SJSA1 (cell line): ENCODE measurements around the gene PARP1. TPM values are rescaled to one million over a fixed set of nuclear protein-coding genes. Genes with fewer than 3 reads are reported as not detected.

ENCODE experiments used
- DNase-seq, 2 experiments: peaks; one replicate each; pipeline ENCODE4 v3.0.0-alpha.2; 2015 to 2020; ENCODE audit warnings: low spot score in 2 of 2, low read depth in 1 of 2
- H3K27ac ChIP-seq: fragments of 250-450 bp; sonication (Bioruptor Pico); 2 replicates; pipeline ENCODE4 v1.5.1; 2020; ENCODE audit warnings: mild to moderate bottlenecking, moderate library complexity
- H3K27me3 ChIP-seq: fragments of 250-450 bp; sonication (Bioruptor Pico); replicated peaks from 2 replicates; pipeline ENCODE4 v1.5.1; 2020; ENCODE audit warnings: mild to moderate bottlenecking, moderate library complexity
- H3K36me3 ChIP-seq: fragments of 250-450 bp; sonication (Bioruptor Pico); 2 replicates; pipeline ENCODE4 v1.5.1; 2020; ENCODE audit warnings: mild to moderate bottlenecking
- H3K4me1 ChIP-seq: fragments of 250-450 bp; sonication (Bioruptor Pico); replicated peaks from 2 replicates; pipeline ENCODE4 v1.6.1; 2021; ENCODE audit warnings: mild to moderate bottlenecking
- H3K4me3 ChIP-seq: fragments of 250-450 bp; sonication (Bioruptor Pico); 2 replicates; pipeline ENCODE4 v1.5.1; 2020; ENCODE audit warnings: mild to moderate bottlenecking
- H3K9me3 ChIP-seq: fragments of 250-450 bp; sonication (Bioruptor Pico); replicated peaks from 2 replicates; pipeline ENCODE4 v1.5.1; 2020; ENCODE audit warnings: mild to moderate bottlenecking
- total RNA-seq: library from RNA; depleted of rRNA; stranded (reverse); fragments of >200 nt; shearing (Covaris generic); gene quantifications from 2 replicates; pipeline ENCODE4 v1.2.3, GENCODE V29; 2014; rRNA removed

PARP1 gene
- 154 and 160 TPM in 2 replicates for total RNA-seq

DNA sequence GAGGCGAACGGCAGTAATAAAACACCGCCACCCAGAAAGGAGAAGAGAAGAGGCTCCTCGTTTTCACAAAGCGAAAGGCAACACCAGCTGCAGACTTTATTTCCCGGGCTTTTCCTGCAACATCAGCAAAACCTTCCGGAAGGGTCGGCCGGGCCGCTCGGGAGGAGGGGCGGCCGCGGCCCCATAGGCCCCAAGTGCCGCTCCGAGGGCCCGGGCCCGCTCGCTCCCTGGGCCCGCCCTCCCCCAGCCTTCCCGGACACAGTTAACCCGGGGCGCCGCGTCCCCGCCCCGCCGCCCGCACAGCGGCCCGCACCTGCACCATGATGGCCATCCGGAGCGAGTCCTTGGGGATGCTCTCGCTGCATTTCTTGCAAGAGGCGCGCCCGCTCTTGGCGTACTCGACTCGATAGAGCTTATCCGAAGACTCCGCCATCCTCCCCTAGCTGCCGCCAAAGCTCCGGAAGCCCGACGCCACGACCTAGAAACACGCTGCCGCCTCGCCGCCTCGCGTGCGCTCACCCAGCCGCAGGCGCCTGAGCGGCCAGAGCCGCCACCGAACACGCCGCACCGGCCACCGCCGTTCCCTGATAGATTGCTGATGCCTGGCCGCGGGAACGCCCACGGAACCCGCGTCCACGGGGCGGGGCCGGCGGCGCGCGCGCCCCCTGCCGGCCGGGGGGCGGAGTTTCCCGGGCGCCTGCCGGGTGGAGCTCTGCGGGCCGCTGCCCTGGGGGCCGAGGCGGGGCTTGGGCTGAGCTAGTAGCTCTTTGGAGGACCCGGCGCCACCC, at the start of gene PARP1:
PARP1 (minus strand) TSS at position 597 of the 788 bp plus-strand sequence; CDS start at position 433, 164 bp downstream.
- Histone ChIP-seq H3K27ac (peak within 1 kb of the TSS; percentile 55), H3K27me3 (no peaks in the 10 kb centered on the region), H3K4me1 (peaks cover 33% of the 10 kb centered on the region), H3K36me3 (peaks cover 17% of the 10 kb centered on the region), H3K9me3 (no peaks in the 10 kb centered on the region), H3K4me3 (peak within 1 kb of the TSS; percentile 84)
- peak; percentile 89 to 93 for DNase-seq

DNA sequence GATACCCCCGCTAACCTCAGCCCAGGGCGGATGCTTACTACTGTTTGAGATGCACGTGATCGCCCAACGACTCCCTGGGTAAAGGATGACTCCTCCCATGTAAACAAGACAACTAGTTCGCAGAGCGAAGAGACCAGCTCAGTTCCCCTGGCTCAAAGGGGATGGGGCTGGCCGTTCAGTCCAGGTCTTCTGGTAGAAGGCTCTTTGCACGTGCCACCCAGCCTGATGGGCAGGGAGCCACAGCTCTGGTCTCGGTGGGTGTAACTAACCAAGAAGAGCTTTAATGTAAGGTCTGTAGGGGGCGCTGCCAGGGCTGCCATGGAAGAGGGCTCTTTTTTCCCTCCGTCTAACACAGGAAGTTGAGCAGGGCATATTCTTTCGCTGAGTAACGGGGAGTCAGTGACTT, 49.4 kb upstream of the PARP1 start:
- no peaks in the 10 kb centered on the region; the same call in 1 of the 2 replicates for H3K27me3 ChIP-seq
- DNase-seq: no peak
- H3K27ac ChIP-seq: no peak overlapping the region
- H3K4me3 ChIP-seq: no peak overlapping the region
- no peaks in the 10 kb centered on the region for H3K9me3 ChIP-seq
- H3K36me3 ChIP-seq: no peaks in the 10 kb centered on the region
- no peaks in the 10 kb centered on the region for H3K4me1 ChIP-seq

DNA sequence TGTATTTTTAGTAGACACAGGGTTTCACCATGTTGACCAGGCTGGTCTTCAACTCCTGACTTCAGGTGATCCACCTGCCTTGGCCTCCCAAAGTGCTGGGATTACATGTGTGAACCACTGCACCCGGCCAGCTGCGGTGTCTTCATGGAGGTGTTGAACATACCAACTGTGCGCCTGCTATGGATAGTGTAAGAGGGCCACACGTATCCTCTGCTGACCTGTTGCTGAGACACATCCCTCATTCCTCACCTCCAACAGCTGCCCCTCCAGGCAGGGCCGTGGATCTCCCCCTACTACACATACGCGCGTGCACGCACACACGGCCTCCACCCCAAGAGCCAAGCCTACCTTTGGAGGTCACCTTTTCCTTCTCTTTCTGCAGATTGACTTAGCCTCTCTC, 48.0 kb upstream of the PARP1 start:
- H3K9me3 ChIP-seq: no peaks in the 10 kb centered on the region
- H3K27ac ChIP-seq: no peak overlapping the region
- no peaks in the 10 kb centered on the region; the same call in 1 of the 2 replicates for H3K27me3 ChIP-seq
- H3K4me1 ChIP-seq: no peaks in the 10 kb centered on the region
- no peaks in the 10 kb centered on the region for H3K36me3 ChIP-seq
- H3K4me3 ChIP-seq: no peak overlapping the region
- DNase-seq: no peak

DNA sequence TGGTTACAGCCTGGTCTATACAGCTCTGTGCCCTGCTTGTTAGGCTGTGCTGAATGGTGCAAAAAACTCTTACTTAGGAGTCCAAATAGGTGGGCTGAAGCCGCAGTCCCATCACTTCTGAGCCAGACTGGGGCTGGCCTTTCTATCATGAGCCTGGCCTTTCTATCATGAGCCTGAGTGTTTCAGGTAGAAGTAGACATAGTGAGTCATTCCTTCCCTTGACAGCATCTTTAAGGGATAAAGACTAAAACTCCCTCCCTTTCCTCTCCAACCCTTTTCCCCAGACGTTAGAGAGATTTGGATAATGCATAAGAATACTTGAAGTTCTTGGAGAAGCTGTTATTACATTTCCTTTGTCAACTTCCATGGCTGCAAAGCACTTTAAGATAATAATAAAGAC, 46.5 kb upstream of the PARP1 start:
- no peak overlapping the region for H3K27ac ChIP-seq
- no peaks in the 10 kb centered on the region for H3K4me1 ChIP-seq

DNA sequence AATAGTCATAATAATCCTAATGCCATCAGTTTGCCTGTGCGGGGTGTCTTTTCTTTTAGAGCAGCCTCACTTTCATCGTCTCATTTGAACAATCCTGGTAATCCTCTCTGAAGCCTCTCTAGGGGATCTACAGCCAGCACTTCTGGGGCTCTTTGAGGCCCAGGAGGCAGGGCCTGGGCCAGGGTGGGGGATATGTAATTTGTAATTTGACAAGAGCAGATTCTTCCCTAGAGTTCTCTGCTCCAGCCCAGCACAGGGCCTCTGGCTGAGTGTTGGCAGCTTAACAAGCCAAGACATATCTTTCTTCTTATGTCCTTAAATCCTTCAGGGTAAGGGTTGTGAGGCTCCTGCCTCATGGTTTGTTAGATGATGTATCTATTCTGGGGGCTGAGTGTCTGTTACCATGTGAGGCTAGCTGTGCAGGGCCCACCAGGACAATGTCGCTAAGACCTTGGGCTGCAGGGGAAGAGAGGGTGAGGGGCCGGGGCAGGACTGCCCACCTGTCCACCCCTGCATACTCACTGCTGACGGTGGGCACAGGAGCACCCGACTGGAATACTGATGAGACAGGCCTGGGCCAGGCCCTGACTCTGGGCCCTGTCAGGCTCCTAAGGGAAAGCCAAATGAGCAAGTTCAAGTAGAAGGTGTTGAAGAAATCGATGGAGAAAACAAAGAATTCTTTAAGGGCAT, 45.3 kb upstream of the PARP1 start:
- DNase-seq: no peak

More for the DNA sequence above, 46.5 kb upstream of the PARP1 start:
- no peak for DNase-seq
- no peaks in the 10 kb centered on the region for H3K36me3 ChIP-seq
- no peaks in the 10 kb centered on the region; the same call in 1 of the 2 replicates for H3K27me3 ChIP-seq
- no peak overlapping the region for H3K4me3 ChIP-seq
- no peaks in the 10 kb centered on the region for H3K9me3 ChIP-seq

DNA sequence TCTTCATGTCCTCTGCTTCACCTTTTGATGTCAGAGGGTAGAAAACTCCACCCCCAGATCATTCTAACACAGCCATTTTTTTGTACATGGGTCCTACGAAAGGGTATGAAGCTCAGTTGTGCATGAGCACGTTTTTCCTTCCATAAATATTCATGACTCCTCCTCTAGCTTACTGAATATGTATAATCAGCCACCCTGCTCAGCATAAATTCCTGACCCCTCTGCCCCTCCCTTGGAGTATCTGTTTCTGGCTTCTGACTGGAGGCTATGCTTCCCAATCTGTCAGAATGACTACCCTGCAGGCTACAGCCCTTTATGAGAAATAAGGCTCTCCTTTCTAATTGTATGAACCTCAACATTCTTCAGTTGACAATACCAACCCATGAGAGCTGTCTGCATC, 42.8 kb upstream of the PARP1 start:
- DNase-seq: no peak
- Histone ChIP-seq H3K9me3 (no peaks in the 10 kb centered on the region), H3K36me3 (no peaks in the 10 kb centered on the region), H3K4me3 (no peak overlapping the region), H3K4me1 (peaks cover 11% of the 10 kb centered on the region), H3K27me3 (no peaks in the 10 kb centered on the region; the same call in 1 of the 2 replicates), H3K27ac (no peak overlapping the region)

More for the DNA sequence above, 45.3 kb upstream of the PARP1 start:
- Histone ChIP-seq H3K36me3 (no peaks in the 10 kb centered on the region), H3K27ac (no peak overlapping the region), H3K9me3 (no peaks in the 10 kb centered on the region), H3K27me3 (no peaks in the 10 kb centered on the region; the same call in 1 of the 2 replicates), H3K4me3 (no peak overlapping the region), H3K4me1 (no peaks in the 10 kb centered on the region)

DNA sequence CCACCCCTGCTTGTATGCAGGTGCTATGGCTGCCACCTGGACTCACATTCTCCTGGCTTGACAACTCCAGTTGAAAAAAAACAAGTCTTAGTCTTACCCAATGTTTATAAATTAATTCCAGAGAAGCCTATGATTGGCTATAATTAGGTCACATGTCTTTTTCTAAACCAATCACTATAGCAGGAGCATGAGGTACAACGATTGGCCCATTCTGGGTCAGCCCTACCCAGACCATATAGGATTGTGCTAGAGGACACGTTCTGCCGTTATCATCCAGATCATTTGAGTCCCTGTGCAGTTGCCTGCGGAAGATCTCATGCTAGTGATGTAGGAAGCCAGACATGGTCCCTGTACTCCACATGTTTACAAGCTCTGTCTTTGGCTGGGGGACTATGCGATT, 41.9 kb upstream of the PARP1 start:
- Histone ChIP-seq H3K4me3 (no peak overlapping the region), H3K27ac (no peak overlapping the region), H3K36me3 (no peaks in the 10 kb centered on the region), H3K27me3 (no peaks in the 10 kb centered on the region; the same call in 1 of the 2 replicates), H3K9me3 (no peaks in the 10 kb centered on the region), H3K4me1 (peaks cover 11% of the 10 kb centered on the region)
- no peak for DNase-seq

DNA sequence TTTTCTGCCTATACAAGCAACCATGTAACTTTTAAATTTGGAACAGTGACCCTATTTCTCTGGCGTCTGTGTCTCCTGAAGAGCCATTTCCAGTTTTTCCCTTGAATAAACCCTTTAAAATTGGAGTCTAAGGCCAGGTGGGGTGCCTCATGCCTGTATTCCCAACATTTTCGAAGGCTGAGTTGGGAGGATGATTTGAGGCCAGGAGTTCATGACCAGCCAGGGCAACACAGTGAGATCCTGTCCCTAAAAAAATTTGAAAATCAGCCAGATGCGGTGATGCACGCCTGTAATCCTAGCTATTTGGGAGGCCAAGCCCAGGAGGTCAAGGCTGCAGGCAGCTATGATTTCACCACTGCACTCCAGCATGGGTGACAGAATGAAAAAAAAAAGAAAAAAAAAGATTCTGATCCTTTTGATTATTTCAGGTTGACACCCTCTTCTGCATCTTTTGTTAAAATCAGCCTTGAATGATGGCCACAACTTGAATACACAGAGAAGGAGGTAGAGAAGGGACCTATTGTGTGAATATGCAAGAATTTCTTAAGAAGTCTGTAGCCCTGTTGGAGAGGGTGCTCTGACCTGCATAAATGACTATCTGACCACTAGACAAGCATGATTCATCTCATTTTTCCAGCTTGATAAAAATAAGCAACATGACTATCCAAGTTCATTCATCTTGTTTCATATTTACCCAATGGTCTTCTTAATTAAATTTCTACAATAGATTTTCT, 40.2 kb upstream of the PARP1 start:
- no peak overlapping the region for H3K4me3 ChIP-seq
- H3K4me1 ChIP-seq: peaks cover 15% of the 10 kb centered on the region
- no peak for DNase-seq
- no peaks in the 10 kb centered on the region for H3K27me3 ChIP-seq
- no peaks in the 10 kb centered on the region for H3K9me3 ChIP-seq
- no peak overlapping the region for H3K27ac ChIP-seq
- no peaks in the 10 kb centered on the region for H3K36me3 ChIP-seq

DNA sequence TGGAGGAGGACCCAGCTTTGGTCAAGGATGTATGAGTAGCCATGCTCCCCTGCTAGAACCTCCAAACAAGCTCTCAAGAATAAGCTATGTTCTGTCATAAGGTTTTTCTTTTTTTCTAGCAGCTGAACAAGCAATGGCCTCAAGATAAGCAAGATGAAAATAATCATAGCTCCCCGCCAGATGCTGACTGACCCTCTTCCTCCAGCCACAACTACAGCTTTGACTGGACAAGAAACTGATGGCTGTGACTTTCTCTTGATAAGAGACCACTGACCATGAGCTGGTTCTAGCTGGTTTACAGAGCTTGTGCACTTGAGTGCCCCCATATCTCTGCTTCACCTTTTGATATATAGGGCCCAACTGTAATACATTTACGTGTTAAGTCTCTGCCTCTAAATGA, 38.2 kb upstream of the PARP1 start:
- H3K27me3 ChIP-seq: no peaks in the 10 kb centered on the region
- peaks cover 17% of the 10 kb centered on the region for H3K4me1 ChIP-seq
- no peak for DNase-seq

DNA sequence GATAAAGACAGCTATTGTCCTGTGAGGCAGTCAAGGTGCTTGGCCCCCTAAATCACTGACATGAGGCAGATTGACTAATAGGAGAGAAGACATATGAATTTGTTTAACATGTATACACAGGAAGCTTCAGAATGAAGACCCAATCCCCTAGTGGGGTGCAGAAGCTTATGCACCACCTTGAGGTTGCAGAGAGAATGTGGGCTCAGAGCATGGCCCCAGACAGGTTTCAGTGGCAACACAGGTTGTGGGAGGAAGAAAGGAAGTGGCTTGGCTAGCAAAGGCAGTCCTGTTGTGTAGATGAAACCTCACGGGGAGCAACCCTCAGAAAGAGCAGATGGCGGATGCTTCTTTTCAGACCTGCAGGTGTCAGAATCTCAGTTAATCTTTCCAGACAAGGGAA, 37.0 kb upstream of the PARP1 start:
- Histone ChIP-seq H3K4me1 (peaks cover 17% of the 10 kb centered on the region), H3K27ac (no peak overlapping the region), H3K4me3 (no peak overlapping the region), H3K36me3 (no peaks in the 10 kb centered on the region), H3K9me3 (no peaks in the 10 kb centered on the region), H3K27me3 (no peaks in the 10 kb centered on the region)
- DNase-seq: no peak

More for the DNA sequence above, 38.2 kb upstream of the PARP1 start:
- H3K9me3 ChIP-seq: no peaks in the 10 kb centered on the region
- no peak overlapping the region for H3K27ac ChIP-seq
- H3K36me3 ChIP-seq: no peaks in the 10 kb centered on the region
- no peak overlapping the region for H3K4me3 ChIP-seq

DNA sequence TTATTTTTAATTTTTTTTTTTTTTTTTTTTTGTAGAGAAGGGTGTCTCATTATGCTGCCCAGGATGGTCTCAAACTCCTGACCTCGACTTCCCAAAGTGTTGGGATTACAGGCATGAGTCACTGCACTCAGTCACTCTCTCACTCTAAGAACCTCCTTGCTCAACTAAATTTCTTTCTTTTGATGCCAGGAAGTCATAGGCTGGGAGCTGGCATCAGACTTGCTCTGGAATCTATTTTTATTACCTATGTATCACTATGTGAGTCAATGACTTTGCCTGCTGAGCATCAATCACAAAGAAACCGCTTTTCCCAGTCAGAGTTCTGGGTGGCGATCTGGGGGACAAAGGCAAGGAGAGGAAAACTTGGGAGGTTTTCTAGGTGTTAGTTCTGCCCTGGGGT, 35.5 kb upstream of the PARP1 start:
- no peaks in the 10 kb centered on the region for H3K27me3 ChIP-seq
- H3K27ac ChIP-seq: no peak overlapping the region
- peak; percentile 51 to 57 for DNase-seq
- H3K36me3 ChIP-seq: no peaks in the 10 kb centered on the region
- H3K4me1 ChIP-seq: peaks cover 17% of the 10 kb centered on the region
- no peaks in the 10 kb centered on the region for H3K9me3 ChIP-seq
- H3K4me3 ChIP-seq: no peak overlapping the region

DNA sequence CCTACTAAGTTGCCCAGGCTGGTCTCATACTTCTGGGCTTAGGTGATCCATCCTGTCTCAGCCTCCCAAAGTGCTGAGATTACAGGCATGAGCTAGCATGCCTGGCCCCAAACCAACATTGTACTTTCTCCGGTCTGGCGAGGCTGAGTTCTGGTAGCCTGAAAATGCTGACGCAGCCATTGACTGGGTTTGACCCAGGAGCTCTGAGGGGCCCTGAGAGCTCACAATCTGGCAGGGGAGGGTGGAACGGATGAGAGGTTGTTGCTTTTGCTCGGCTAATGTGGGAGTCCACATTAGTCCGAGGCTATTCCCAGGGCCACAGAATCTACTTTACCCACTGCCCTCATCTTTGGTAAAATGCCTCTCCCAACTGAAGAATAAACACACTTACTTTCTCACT, 35.1 kb upstream of the PARP1 start:
- Histone ChIP-seq H3K27ac (no peak overlapping the region), H3K36me3 (no peaks in the 10 kb centered on the region), H3K9me3 (no peaks in the 10 kb centered on the region), H3K27me3 (0 out of 2 replicates have a peak, but pooled peaks cover 4% of the 10 kb centered on the region), H3K4me3 (no peak overlapping the region), H3K4me1 (peaks cover 17% of the 10 kb centered on the region)
- no peak for DNase-seq

DNA sequence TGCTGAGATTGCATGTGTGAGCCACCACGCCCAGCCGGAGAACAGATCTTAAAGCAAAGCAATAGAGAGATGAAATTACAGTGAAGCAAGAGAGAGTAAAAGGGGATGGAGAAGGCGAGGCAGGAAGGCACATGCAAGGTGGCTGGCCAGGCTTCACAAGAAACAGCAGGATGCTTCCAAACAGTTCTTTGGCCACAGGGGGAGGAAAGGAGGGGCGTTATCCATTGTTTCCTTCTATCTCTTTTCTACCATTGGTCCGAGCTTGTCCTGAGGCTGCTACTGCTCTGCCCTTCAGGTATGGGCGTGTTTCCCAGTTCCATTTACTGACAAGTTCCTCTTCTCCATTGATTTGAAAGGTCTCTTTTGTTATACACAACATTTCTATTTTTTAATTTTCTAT, 33.7 kb upstream of the PARP1 start:
- H3K27me3 ChIP-seq: peaks cover 7% of the 10 kb centered on the region; the same call in 1 of the 2 replicates
- no peaks in the 10 kb centered on the region for H3K9me3 ChIP-seq
- no peaks in the 10 kb centered on the region for H3K36me3 ChIP-seq
- H3K27ac ChIP-seq: no peak overlapping the region
- H3K4me3 ChIP-seq: no peak overlapping the region
- H3K4me1 ChIP-seq: peaks cover 7% of the 10 kb centered on the region
- no peak for DNase-seq
